ENCODE measurements around the gene R3HCC1L.

R3HCC1L gene

DNA sequence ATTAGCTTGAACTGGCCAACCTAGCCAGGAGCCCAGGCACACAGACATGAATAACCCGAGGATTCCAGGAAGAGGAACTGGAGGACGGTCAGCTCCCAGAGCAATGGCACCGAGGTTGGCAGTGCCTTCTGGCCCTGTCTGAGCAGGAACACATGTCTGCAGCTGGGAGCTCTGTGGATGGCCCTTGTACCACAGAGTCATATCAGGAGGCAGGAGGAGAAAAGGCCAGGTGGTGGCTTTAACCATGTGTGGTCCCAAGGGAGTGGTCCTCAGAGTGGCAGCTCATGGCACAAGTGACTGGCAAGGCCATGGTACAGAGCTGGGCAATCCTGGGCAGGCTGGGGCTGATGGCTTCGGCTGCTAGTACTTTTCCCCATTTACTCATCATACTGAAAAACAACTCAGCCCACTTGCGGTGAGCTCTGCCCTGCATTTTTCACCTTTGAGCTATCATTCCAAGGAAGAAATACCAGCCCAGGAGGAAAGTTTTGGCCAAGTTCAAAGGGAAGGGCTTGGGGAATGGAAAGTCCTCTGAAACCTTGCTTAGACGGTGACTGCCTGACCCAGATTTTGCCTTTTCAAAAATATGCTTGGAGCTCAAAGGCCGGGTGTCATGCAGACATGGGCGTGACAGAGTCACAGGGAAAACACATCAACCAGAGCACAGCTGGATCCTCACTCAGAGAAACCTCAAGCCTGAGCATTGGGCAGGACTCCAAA lies 159.3 kb downstream of the R3HCC1L start:
- DNase-seq: no peak

DNA sequence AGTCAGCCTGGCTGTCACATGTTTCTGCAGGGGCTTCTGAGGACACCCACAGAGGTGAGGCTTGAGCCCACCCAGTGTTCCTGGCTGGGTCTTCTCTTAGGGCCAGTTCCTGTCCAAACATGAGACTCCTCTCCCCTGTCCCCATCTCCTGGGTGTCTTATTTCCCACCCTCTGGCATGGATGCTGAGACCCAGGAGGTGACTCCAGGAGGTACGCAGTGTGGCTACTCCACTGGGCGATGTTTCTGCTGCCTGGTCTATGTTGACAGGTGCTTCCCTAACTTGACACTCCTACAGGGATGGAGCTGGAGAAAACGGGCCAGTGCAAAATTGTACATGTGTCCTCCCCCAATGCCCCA lies 159.8 kb downstream of the R3HCC1L start:
- no peak for DNase-seq

Measured in activated CD4-positive, alpha-beta T cell treated with anti-CD3 and anti-CD28 coated beads, Interleukin-2, Interleukin-6, amounts not matched to agents 100 ng/mL and 50 ng/mL, durations not matched to agents 16 hours and 8 hours (primary cell).